Hematopoietic multipotent progenitor cell treated with erythropoietin and hydrocortisone succinate and interleukin-3 and kit ligand, for 8 days (in vitro differentiated cells): ENCODE results near the gene RAB36.

Source experiments
- DNase-seq: peaks from one replicate; pipeline ENCODE4 v3.0.0-alpha.2; 2015

Gene RAB36

GRCh38 chr22:23211622-23212021 lies 66.3 kb downstream of the RAB36 start:
- DNase-seq = no peak

GRCh38 chr22:23212061-23213021 lies 67.1 kb downstream of the RAB36 start:
- DNase-seq = no peak

- no peak for DNase-seq
Measured at GRCh38 chr22:23213022-23213555, 67.8 kb downstream of the RAB36 start.

- DNase-seq = peak; percentile 54
Measured at GRCh38 chr22:23213581-23214334, 68.5 kb downstream of the RAB36 start.
